HFFc6 (cell line): Measurements from ENCODE around the gene CEP170B. TPM values are rescaled to one million over a fixed set of nuclear protein-coding genes. Genes with fewer than 3 reads are reported as not detected.
"Not testable (repeated sequence)": the region's sequence is repeated elsewhere in the genome, so short reads cannot be mapped to it uniquely, and the experiment has no call there.

Experiments
- DNase-seq: peaks from one replicate; pipeline ENCODE4 v3.0.0-alpha.2; 2018
- H3K27ac Mint-ChIP-seq: 2 replicates; pipeline ENCODE4 v1.8.0; 2020; ENCODE audit warnings: mild to moderate bottlenecking, mixed read lengths
- H3K27me3 Mint-ChIP-seq: 2 replicates; pipeline ENCODE4 v1.8.0; 2021; ENCODE audit warnings: mild to moderate bottlenecking, moderate library complexity, mixed read lengths; ENCODE audit not compliant: insufficient read depth
- H3K36me3 Mint-ChIP-seq: 2 replicates; pipeline ENCODE4 v1.8.0; 2021; ENCODE audit warnings: low read depth, mixed read lengths
- H3K4me1 Mint-ChIP-seq: 2 replicates; pipeline ENCODE4 v1.8.0; 2020; ENCODE audit warnings: low read depth, mixed read lengths
- H3K4me3 Mint-ChIP-seq: 2 replicates; pipeline ENCODE4 v1.8.0; 2020; ENCODE audit warnings: mild to moderate bottlenecking, moderate library complexity, mixed read lengths
- H3K9me3 Mint-ChIP-seq: 2 replicates; pipeline ENCODE4 v1.8.0; 2020; ENCODE audit warnings: mild to moderate bottlenecking, mixed read lengths
- total RNA-seq, 6 experiments: library from RNA; stranded (reverse); fragmentation: NEBNext Ultra II Directional; extraction: Animal tissue kit (Norgen Biotek cat#: 25700); gene quantifications; 2 replicates in 1 of 6; 3 replicates in 5 of 6; pipeline ENCODE4 v1.2.3, GENCODE V29; 2021
- TF ChIP-seq, protein P1 (sequence below): fragments of 200-600 bp; sonication (generic); IDR thresholded peaks from 2 replicates; pipeline ENCODE4 v1.5.0; 2021; ENCODE audit warnings: antibody characterized with exemption, mild to moderate bottlenecking

CEP170B gene
- total RNA-seq, 6 experiments from 2014 or later, result 29.9 to 34.9 (median 32.0) TPM

DNA sequence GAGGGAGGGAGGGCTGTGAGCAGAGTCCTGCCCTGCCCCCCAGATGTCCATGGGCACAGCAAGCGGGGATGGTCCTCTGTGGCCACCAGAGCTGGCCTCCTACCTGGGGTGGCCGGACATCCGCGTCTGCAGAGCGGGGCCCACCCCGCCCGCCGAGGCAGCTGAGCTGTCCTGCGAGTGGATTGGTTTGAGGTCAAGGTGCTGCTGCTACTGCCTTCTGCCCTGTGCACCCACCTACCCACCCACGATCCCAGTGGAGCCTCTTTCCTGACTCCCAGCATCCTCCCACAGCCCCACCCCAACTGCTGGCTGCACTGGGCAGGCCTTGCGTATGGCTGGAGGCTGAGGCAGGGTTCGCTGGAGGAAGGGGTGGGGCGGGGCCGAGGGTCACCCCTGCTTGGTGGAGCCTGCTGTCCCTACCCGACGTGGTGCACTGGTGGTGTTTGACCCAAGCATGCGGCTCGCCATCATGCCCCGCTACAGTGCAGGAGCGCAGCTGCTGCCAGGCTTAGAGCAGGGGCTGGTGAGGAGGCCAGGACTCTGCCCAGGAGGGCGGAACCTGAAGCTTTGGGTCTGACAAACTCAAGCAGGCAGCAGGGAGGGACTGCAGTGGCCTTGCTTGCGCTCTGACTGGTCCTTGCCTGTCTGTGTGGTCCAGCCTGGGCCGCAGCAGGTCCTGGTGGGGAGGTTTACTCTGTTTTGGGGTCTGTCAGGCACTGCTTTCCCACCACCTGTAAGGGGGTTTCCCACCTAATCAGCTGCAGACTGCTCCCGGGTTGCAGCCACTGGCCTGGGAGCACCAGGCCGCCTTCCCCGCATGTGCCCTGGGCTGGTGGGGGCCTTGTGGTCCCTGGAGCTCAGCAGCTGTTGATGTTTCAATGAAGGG lies 23.7 kb downstream of the CEP170B start:
- no peaks in the 10 kb centered on the region; the same call in 1 of the 2 replicates for H3K27me3 Mint-ChIP-seq
- TF ChIP-seq, protein P1, sequence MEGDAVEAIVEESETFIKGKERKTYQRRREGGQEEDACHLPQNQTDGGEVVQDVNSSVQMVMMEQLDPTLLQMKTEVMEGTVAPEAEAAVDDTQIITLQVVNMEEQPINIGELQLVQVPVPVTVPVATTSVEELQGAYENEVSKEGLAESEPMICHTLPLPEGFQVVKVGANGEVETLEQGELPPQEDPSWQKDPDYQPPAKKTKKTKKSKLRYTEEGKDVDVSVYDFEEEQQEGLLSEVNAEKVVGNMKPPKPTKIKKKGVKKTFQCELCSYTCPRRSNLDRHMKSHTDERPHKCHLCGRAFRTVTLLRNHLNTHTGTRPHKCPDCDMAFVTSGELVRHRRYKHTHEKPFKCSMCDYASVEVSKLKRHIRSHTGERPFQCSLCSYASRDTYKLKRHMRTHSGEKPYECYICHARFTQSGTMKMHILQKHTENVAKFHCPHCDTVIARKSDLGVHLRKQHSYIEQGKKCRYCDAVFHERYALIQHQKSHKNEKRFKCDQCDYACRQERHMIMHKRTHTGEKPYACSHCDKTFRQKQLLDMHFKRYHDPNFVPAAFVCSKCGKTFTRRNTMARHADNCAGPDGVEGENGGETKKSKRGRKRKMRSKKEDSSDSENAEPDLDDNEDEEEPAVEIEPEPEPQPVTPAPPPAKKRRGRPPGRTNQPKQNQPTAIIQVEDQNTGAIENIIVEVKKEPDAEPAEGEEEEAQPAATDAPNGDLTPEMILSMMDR, result no peak
- H3K27ac Mint-ChIP-seq, result no peak overlapping the region
- no peaks in the 10 kb centered on the region for H3K36me3 Mint-ChIP-seq
- DNase-seq, result no peak
- H3K4me1 Mint-ChIP-seq, result no peaks in the 10 kb centered on the region
- no peaks in the 10 kb centered on the region for H3K9me3 Mint-ChIP-seq
- no peak overlapping the region for H3K4me3 Mint-ChIP-seq

DNA sequence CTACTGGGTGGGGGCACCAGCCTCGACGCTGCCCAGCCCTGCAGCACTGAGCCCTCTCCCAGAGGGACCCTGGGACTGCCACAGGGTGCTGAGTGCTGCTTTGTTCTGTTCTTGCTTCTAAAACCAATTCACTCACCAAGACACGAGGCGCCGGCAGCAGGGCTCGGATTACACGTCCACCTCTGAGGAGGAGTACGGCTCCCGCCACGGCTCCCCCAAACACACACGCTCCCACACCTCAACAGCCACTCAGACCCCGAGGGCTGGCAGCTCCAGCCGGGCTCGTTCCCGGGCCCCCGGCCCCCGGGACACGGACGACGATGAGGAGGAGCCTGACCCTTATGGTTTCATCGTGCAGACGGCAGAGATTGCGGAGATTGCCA lies 24.3 kb downstream of the CEP170B start:
- Mint-ChIP-seq H3K27me3 (no peaks in the 10 kb centered on the region; the same call in none of the 2 replicates), H3K9me3 (no peaks in the 10 kb centered on the region), H3K36me3 (no peaks in the 10 kb centered on the region), H3K4me1 (no peaks in the 10 kb centered on the region), H3K4me3 (no peak overlapping the region), H3K27ac (no peak overlapping the region)
- TF ChIP-seq, protein P1, result no peak
- DNase-seq, result no peak

DNA sequence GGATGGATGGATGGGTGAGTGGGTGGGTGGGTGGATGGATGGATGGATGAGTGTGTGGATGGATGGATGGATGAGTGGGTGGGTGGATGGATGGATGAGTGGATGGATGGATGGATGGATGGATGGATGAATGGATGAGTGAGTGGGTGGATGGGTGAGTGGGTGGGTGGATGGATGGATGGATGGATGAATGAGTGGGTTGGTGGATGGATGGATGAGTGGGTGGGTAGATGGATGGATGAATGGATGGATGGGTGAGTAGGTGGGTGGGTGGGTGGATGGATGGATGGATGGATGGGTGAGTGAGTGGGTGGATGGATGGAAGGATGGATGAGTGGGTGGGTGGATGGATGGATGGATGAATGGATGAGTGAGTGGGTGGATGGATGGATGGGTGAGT lies 25.2 kb downstream of the CEP170B start:
- H3K27ac Mint-ChIP-seq, H3K9me3 Mint-ChIP-seq, H3K4me3 Mint-ChIP-seq, H3K36me3 Mint-ChIP-seq, DNase-seq, H3K27me3 Mint-ChIP-seq, H3K4me1 Mint-ChIP-seq: not testable (repeated sequence)

DNA sequence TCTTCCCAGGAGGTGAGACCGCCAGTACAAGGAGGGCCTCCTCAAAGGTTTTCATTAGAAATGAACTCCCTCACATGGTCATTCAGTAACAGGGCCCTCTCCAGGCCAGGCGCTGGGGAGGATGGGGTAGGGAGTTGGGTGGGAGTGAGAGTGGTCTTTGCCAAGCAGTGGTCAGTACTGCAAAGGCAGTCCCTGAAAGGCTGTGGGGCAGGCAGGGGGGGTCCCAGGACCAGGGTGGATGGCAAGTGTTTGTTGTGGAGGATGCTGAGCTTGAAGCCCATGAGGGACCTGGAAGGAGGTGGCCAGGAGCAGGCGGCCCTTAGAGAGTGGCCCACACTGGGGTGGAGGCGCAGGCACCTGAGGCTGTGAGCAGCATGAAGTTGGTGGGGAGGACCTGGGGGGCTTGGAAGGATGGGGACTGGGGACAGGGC lies 26.1 kb downstream of the CEP170B start:
- no peaks in the 10 kb centered on the region for H3K4me1 Mint-ChIP-seq
- TF ChIP-seq, protein P1, result no peak
- DNase-seq, result no peak
- no peaks in the 10 kb centered on the region for H3K9me3 Mint-ChIP-seq
- H3K27ac Mint-ChIP-seq, result no peak overlapping the region
- no peak overlapping the region for H3K4me3 Mint-ChIP-seq
- no peaks in the 10 kb centered on the region; the same call in none of the 2 replicates for H3K27me3 Mint-ChIP-seq
- no peaks in the 10 kb centered on the region for H3K36me3 Mint-ChIP-seq

DNA sequence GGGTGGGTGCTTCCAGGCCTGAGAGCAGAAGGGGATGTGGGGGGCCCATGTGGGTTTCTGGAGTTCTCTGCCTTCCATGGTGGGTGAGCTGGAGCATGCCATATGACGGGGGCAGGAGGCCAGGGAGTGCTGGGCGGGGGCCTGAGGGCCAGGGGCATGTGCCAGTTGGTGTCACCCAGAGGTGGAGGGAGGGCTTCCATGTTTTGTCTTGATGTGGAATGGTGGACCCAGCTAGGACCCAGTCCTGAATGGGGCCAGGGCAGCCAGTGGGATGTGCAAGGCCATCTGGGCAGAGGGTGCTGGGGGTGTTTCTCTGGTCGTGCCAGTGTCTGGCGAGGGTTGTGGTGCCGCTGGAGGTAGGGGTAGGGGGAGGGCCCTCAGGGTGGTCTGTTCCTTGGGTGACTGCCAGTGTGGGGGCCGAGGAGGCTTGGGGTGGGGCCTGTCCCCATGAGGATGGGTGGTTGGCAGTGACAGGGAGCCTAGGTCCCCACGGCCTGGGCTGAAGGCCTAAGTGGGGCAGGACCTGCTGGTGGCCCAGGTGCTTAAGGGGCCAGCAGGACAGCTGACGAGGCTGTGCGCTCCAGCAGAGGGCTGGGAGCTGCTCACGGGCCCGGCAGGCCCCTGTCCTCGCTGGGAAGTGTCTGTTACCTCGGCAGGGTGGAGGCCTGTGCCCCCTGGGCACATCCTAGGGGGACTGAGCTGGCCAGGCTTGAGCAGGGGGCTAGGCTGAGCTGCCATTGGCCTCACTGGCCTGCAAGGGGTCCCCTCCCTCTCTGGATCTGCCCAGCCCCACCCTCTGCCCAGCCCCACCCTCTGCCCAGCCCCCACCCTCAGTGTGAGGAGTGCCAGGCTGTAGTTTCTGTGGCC lies 26.8 kb downstream of the CEP170B start:
- H3K27me3 Mint-ChIP-seq, result peaks cover 2% of the 10 kb centered on the region
- H3K36me3 Mint-ChIP-seq, result no peaks in the 10 kb centered on the region; the same call in 1 of the 2 replicates
- H3K9me3 Mint-ChIP-seq, result no peaks in the 10 kb centered on the region
- no peak overlapping the region for H3K27ac Mint-ChIP-seq
- H3K4me1 Mint-ChIP-seq, result peaks cover 5% of the 10 kb centered on the region
- DNase-seq, result no peak
- TF ChIP-seq, protein P1, result no peak
- no peak overlapping the region for H3K4me3 Mint-ChIP-seq
